C4-2B (cell line): ENCODE measurements around the gene C6orf52.

Experiments
- H3K27ac ChIP-seq: fragments of 450-650 bp; 2 replicates; pipeline ENCODE4 v1.5.1; 2017
- ZFX ChIP-seq: fragments of 450-650 bp; IDR thresholded peaks from 2 replicates; pipeline ENCODE4 v1.6.1; 2017
- TF ChIP-seq, protein P1 (sequence below): fragments of 450-650 bp; conservative IDR thresholded peaks from 2 replicates; pipeline ENCODE4 v1.5.1; 2017; ENCODE audit warnings: mild to moderate bottlenecking

Gene C6orf52

DNA sequence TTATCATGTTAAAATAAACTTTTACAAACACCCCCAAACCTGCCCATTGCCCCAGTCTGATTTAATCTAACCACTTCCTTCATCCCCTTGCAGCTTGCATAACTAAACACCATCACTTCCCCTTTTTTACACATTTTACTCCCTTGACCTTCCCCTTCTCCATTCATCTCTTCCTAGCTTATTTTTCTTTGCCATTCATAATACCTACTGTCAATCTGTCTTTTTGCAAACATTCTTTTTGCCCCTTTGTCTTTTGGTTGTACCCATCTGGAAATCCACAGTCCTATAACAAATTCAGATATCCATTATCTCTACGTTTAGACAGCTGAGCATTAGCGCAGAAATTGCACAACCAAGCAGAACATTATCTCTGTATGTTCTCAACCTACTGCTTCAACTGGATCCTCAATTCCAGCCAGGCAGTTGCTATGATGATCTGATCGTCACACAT lies 51.2 kb downstream of the C6orf52 start:
- TF ChIP-seq, protein P1, sequence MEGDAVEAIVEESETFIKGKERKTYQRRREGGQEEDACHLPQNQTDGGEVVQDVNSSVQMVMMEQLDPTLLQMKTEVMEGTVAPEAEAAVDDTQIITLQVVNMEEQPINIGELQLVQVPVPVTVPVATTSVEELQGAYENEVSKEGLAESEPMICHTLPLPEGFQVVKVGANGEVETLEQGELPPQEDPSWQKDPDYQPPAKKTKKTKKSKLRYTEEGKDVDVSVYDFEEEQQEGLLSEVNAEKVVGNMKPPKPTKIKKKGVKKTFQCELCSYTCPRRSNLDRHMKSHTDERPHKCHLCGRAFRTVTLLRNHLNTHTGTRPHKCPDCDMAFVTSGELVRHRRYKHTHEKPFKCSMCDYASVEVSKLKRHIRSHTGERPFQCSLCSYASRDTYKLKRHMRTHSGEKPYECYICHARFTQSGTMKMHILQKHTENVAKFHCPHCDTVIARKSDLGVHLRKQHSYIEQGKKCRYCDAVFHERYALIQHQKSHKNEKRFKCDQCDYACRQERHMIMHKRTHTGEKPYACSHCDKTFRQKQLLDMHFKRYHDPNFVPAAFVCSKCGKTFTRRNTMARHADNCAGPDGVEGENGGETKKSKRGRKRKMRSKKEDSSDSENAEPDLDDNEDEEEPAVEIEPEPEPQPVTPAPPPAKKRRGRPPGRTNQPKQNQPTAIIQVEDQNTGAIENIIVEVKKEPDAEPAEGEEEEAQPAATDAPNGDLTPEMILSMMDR: no peak
- no peak for TF ChIP-seq ZFX
- no peak overlapping the region for H3K27ac ChIP-seq

DNA sequence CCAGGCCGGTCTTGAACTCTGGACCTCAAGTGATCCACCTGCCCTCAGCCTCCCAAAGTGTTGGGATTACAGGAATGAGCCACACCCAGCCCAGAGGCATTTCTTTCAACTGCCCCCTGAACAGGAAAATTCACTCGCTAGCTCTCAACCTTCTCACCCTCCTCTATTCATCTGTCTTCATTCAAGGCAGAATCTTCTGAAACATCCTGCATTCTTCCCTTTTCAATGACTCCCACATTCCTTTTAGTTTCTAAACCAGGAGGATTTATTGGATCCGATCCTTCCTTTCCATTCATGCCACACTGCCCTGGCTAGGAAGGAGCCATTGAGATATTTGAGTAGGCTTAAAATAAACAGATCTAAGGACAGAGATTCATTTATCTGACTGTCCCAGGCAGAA lies 52.9 kb downstream of the C6orf52 start:
- H3K27ac ChIP-seq: no peak overlapping the region

DNA sequence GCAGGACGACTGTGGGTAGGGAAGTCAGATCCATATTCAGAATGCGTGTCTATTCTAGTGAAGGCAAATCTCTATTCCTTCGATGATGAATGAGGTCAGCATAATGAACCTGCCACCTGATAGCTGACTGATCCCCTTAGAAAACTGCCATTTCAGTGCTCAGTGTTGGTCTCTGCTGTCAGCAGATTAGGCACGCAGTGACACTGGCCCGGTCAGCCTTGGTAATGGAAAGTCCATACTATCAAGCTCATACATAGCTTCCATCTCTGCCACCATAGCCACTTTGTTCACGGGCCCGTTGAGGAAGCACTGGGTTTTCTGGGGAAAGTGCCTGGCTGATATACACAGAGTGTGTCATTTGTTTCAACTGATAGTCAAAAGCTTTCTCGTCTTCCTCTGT lies 54.0 kb downstream of the C6orf52 start:
- TF ChIP-seq, protein P1: no peak
- TF ChIP-seq ZFX: no peak
- H3K27ac ChIP-seq: no peak overlapping the region

More for the DNA sequence above, 52.9 kb downstream of the C6orf52 start:
- TF ChIP-seq, protein P1: no peak
- TF ChIP-seq ZFX: no peak

- TF ChIP-seq, protein P1: no peak
- TF ChIP-seq ZFX: no peak
- H3K27ac ChIP-seq: no peak overlapping the region
Observed at GRCh38 chr6:10633216-10633615, 61.2 kb downstream of the C6orf52 start.

GRCh38 chr6:10630178-10630577 lies 64.2 kb downstream of the C6orf52 start:
- no peak overlapping the region for H3K27ac ChIP-seq
- no peak for TF ChIP-seq ZFX
- TF ChIP-seq, protein P1: no peak

DNA sequence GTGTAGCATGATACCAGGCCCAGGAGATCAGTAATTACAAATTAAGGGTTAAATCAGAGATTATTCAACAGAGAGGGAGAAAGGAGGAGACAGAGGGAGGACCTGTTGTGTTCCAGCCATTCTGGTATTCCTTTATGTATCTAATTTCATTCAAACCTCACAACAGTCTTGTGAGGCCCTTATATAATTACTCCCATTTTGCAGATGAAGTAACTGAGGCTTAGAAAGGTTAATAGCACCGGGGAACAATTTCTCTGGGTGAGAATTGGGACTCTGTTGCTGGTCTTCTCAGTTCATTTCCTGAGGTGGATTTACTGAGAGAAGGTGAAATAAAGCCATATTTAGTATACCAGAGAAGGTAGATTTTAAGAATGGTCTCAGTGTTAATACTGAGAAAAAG lies 66.6 kb downstream of the C6orf52 start:
- no peak overlapping the region for H3K27ac ChIP-seq
- no peak for TF ChIP-seq ZFX
- TF ChIP-seq, protein P1: no peak

GRCh38 chr6:10626154-10626741 lies 68.2 kb downstream of the C6orf52 start:
- TF ChIP-seq ZFX: no peak
- TF ChIP-seq, protein P1: no peak
- no peak overlapping the region for H3K27ac ChIP-seq
